Lower leg skin (tissue), 4 donors: ENCODE measurements around the gene ZNF385A. TPM values are rescaled to one million over a fixed set of nuclear protein-coding genes. Genes with fewer than 3 reads are reported as not detected.
A peak's percentile ranks its signal among the peaks of the same experiment; 100 is the strongest.

ENCODE experiments used
- DNase-seq, 2 donors: peaks; one replicate each; pipeline ENCODE4 v3.0.0-alpha.2; 2019; ENCODE audit warnings: low spot score in 2 of 2
- H3K4me3 ChIP-seq: fragments of 200-600 bp; sonication (generic); 2 replicates; pipeline ENCODE4 v1.5.1; 2017; ENCODE audit warnings: mild to moderate bottlenecking, low read depth; ENCODE audit not compliant: poor library complexity, severe bottlenecking
- POLR2A ChIP-seq, 2 donors: fragments of 450-650 bp; IDR thresholded peaks; one replicate each; pipeline ENCODE4 v1.6.1; 2016 to 2017; ENCODE audit warnings: antibody characterized with exemption in 2 of 2, mild to moderate bottlenecking in 1 of 2, moderate library complexity in 1 of 2
- WGBS, 2 donors: methylation state at CpG; one replicate each; pipeline ENCODE4 v1.1.5; 2018; 5-methylcytosine and 5-hydroxymethylcytosine counted together
- intact Hi-C: fragments of 100-400 bp; cut with DNase I; formaldehyde crosslinking; loops from one replicate; pipeline ENCODE4 v1.15.0; 2023; ENCODE audit warnings: low total_unique reads
- total RNA-seq, 4 donors: library from RNA; depleted of rRNA; stranded (reverse); fragments of >200 nt; gene quantifications; one replicate each; pipeline ENCODE4 v1.1.0, GENCODE V29; 2016
- TF ChIP-seq, protein P1 (sequence below), 3 donors: fragments of 450-650 bp; IDR thresholded peaks; one replicate each; pipeline ENCODE4 v1.5.1; 2016; ENCODE audit warnings: antibody characterized with exemption in 3 of 3, mild to moderate bottlenecking in 3 of 3, moderate library complexity in 2 of 3

Gene ZNF385A
- total RNA-seq, 4 donors from 2014 or later = 89.0 to 183 (median 146) TPM

DNA sequence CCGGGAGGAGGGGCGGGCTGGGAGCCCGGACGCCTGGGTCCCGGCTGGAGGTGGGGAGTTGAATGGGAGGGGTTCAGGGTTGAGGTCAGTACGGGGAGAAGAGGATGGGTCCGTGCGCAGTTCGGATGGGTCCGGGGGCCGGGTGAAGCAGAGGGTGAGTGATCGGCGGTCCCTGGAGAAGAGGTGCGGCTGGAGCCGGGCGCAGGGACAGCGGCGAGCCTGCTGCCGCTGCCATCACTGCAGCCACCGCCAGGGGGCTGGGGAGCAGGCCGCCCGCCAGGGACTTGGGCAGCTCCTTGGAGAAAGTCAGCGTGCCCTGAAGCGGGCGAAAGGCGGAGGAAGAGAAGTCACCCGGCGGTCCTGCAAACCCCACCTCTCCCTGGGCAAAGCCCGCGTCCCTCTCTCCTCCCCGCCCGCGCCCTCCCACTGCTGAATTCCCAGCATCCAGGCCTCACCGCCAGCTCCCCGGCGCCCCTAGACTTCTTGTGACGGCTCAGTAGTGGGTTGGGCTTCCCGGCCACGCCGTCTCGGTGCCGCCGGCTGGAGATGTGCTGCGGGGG lies 14.3 kb downstream of the ZNF385A start:
- TF ChIP-seq POLR2A (IDR thresholded peaks at IDR 0.05) = no peak
- TF ChIP-seq, protein P1, sequence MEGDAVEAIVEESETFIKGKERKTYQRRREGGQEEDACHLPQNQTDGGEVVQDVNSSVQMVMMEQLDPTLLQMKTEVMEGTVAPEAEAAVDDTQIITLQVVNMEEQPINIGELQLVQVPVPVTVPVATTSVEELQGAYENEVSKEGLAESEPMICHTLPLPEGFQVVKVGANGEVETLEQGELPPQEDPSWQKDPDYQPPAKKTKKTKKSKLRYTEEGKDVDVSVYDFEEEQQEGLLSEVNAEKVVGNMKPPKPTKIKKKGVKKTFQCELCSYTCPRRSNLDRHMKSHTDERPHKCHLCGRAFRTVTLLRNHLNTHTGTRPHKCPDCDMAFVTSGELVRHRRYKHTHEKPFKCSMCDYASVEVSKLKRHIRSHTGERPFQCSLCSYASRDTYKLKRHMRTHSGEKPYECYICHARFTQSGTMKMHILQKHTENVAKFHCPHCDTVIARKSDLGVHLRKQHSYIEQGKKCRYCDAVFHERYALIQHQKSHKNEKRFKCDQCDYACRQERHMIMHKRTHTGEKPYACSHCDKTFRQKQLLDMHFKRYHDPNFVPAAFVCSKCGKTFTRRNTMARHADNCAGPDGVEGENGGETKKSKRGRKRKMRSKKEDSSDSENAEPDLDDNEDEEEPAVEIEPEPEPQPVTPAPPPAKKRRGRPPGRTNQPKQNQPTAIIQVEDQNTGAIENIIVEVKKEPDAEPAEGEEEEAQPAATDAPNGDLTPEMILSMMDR (IDR thresholded peaks at IDR 0.05) = peak in 1 of 3 donors; percentile 74
- DNase-seq = peak in 1 of 2 donors; percentile 96
- 50 to 52% methylated on average over 44 of the region's 44 CpGs for WGBS, 2 donors
- intact Hi-C loops = no loop called here
- no peak overlapping the region for H3K4me3 ChIP-seq

DNA sequence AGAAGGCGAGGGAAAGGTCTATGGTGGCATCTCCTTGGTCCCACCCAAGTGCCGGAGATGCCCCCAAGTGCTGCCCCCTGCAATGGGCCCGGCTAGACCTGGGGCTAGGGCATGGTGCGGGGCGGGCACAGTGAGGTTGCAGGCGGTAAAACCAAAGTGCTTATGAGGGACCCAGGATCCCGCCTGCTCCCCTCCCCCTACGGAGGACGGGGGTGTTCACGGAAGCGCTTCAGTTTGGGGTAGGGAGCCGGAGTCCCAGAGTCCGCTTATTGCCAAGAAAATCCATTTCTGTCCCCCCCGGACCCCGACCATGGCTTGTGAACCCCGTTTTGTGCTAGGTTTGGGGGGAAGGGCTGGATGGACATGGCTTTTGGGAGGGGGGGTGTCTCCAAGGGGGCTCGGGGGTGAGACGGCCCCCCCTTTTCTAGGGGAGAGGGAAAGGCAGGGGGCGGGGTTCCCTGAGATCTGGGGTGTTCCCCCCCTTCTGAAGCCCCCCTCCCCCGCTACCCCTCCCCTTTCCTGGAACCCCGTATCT lies 14.9 kb downstream of the ZNF385A start:
- intact Hi-C loops = no loop called here
- no peak for DNase-seq
- no peak overlapping the region for H3K4me3 ChIP-seq
- 45 to 48% methylated on average over 18 to 21 of the region's 21 CpGs for WGBS, 2 donors
- TF ChIP-seq, protein P1 (IDR thresholded peaks at IDR 0.05) = no peak
- no peak for TF ChIP-seq POLR2A (IDR thresholded peaks at IDR 0.05)

DNA sequence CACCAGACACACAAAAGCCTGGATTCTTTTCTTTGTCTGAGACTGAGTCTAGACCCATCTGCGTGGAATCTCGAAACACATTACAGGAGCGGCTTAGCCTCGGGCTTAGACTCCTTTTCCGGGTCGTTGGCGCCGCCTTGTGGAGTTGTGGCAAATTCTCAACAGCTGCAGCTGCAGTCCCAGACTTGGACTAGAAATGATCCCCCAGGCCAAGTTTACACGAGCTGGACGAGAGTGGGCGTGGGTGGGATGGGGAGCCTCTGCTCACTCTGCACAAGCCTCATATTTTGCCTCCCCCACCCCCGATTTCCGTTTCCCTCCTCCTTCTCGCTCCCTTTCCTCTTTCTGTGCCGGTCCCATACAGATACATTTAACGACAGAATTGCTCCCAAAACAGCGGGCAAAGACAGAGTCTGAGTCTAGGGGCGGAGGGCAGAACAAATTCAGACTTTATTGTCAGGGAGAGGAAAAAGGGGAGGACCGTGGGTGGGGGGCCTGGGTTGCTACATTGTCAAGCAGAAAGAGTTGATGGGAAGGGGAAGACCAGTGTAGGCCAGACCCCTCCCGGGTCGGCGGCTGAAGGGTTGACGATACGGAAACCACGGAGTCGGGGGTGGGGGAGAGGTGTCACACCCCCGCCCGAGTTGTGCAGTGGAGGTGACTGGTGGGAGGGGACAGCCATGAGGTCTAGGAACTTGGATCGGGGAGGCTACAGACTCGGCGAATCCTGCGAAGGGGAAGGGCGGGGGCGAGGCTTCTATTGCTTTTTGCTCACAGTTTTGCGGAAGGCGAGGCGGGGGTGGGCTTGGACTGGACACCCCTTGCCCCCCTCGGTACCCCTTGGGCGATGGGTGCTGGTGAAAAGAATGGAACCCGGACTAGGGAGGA lies 15.6 kb downstream of the ZNF385A start:
- DNase-seq = peak; percentile 90 to 99
- no peak overlapping the region for H3K4me3 ChIP-seq
- intact Hi-C loops = no loop called here
- TF ChIP-seq, protein P1 (IDR thresholded peaks at IDR 0.05) = peak in 1 of 3 donors; percentile 69
- TF ChIP-seq POLR2A (IDR thresholded peaks at IDR 0.05) = no peak
- WGBS, 2 donors = 25% methylated on average over 40 of the region's 40 CpGs

DNA sequence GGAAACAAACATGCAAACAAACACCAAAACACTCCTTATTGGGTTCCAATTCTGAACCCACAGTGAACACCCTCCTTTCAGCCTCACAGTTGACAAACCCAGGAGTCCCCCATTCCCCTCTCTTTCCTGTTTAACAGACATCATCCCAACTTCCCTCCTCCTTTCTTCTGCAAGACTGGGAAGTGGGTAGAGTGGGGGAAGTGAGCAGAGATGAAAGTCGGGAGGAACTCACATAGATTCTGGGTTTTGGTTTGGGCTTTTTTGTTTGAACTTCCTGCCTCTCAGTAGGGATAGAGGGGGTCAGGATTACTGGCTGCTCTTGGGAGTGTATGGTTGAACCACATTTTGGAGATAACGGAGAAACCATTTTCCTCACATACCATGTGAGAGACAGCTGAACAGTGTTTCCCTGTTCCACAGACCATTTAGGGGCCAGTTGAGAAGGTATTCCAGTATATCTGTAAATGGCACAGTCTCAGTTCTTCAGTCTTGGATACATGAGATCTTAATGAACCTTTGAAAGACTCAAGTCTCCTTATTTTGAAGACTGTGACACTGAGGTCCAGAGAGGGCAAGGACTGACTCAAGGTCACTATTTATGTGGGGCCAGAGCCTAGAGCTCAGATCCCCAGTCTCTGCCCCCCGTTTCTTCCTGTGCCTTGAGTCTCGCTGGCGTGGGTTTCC lies 16.4 kb downstream of the ZNF385A start:
- DNase-seq = no peak
- no peak overlapping the region for H3K4me3 ChIP-seq
- intact Hi-C loops = no loop called here
- whole genome bisulfite sequencing, 2 donors = 21 to 25% methylated on average over 5 of the region's 5 CpGs
- TF ChIP-seq, protein P1 (IDR thresholded peaks at IDR 0.05) = no peak
- no peak for TF ChIP-seq POLR2A (IDR thresholded peaks at IDR 0.05)

DNA sequence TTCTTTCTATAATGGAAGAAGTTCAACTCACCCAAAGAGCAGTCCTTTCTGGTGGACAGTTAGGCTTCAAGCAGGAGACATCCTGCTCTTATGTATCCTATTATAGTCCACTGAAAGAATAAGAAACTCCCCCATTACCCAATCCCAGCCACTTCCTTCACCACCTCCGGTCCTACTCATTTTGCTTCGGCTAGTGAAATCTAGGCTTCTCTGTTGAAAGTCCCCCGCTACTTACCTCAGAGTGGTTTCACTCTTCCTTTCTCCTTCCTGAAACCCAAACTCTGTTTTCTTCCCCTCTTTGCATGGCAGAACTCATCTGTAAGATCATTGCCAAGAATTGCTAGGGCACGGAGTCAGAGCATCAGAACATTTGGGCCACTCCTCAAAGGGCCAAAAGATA lies 20.1 kb downstream of the ZNF385A start, which contains the start of gene GPR84:
GPR84 (minus strand) TSS at position 74 of the 400 bp plus-strand sequence. CDS start 635 bp downstream, outside the sequence.
- WGBS, 2 donors = 76 to 79% methylated on average over 4 of the region's 4 CpGs
- DNase-seq = no peak
- H3K4me3 ChIP-seq = no peak within 1 kb of the TSS
- intact Hi-C loops = loop anchor here (5.0 kb wide), 1 partner anchor 147 kb away; no protein-coding TSS in a partner anchor
- TF ChIP-seq, protein P1 (IDR thresholded peaks at IDR 0.05) = no peak
- TF ChIP-seq POLR2A (IDR thresholded peaks at IDR 0.05) = no peak
